K562 (cell line): Measurements from ENCODE around the gene PTH2. TPM values are rescaled to one million over a fixed set of nuclear protein-coding genes. Genes with fewer than 3 reads are reported as not detected.

Experiments
- E4F1 ChIP-seq: fragments of 250-450 bp; sonication (Bioruptor Pico); IDR thresholded peaks from 2 replicates; pipeline ENCODE4 v1.5.0; 2021; ENCODE audit warnings: mild to moderate bottlenecking, borderline replicate concordance
- EZH2 ChIP-seq: IDR thresholded peaks from 2 replicates; pipeline ENCODE4 v1.6.1; 2012; ENCODE audit warnings: low read depth, mild to moderate bottlenecking, inconsistent platforms, low read length, borderline replicate concordance
- GATA2 ChIP-seq: sonication (generic); formaldehyde crosslinking; IDR thresholded peaks from 2 replicates; pipeline ENCODE4 v1.4.0; 2020; ENCODE audit warnings: mild to moderate bottlenecking, missing genetic modification reagents
- HINFP ChIP-seq: fragments of 450-650 bp; conservative IDR thresholded peaks from 2 replicates; pipeline ENCODE4 v1.6.1; 2016; ENCODE audit warnings: missing genetic modification characterization, low read depth, mild to moderate bottlenecking, control low read depth, missing compliant biosample characterization
- HMGN3 ChIP-seq: IDR thresholded peaks from 2 replicates; pipeline ENCODE4 v1.6.1; 2011; ENCODE audit warnings: borderline replicate concordance, low read depth, mild to moderate bottlenecking, mixed read lengths, low read length; ENCODE audit not compliant: insufficient read length; ENCODE audit errors: extremely low read depth
- KLF16 ChIP-seq: IDR thresholded peaks from 2 replicates; pipeline ENCODE4 v1.6.1; 2016; ENCODE audit warnings: antibody characterized with exemption
- NCOR1 ChIP-seq: fragments of 450-650 bp; IDR thresholded peaks from 2 replicates; pipeline ENCODE4 v1.6.1; 2016; ENCODE audit warnings: mild to moderate bottlenecking, moderate library complexity
- NRF1 ChIP-seq, 2 experiments: fragments of 450-650 bp; IDR thresholded peaks in 1 of 2; conservative IDR thresholded peaks in 1 of 2; 2 replicates each; pipeline ENCODE4 v1.6.1; 2014; ENCODE audit warnings: mild to moderate bottlenecking in 2 of 2
- PHTF2 ChIP-seq: fragments of 250-450 bp; sonication (Bioruptor Pico); IDR thresholded peaks from 2 replicates; pipeline ENCODE4 v1.5.0; 2021; ENCODE audit warnings: mild to moderate bottlenecking
- SETDB1 ChIP-seq: IDR thresholded peaks from one replicate; pipeline ENCODE4 v1.6.1; 2012; ENCODE audit warnings: low read length, control low read depth, inconsistent platforms
- SIX5 ChIP-seq, 2 experiments: IDR thresholded peaks; 2 replicates each; pipeline ENCODE4 v1.6.1; 2011; ENCODE audit warnings: low read length in 2 of 2, borderline replicate concordance in 1 of 2, low read depth in 1 of 2, mild to moderate bottlenecking in 1 of 2, moderate library complexity in 1 of 2; ENCODE audit not compliant: insufficient read depth in 1 of 2
- STAT6 ChIP-seq: sonication (generic); formaldehyde crosslinking; IDR thresholded peaks from 2 replicates; pipeline ENCODE4 v1.8.1; 2023; ENCODE audit warnings: mild to moderate bottlenecking, missing genetic modification reagents
- ZKSCAN3 ChIP-seq: fragments of 250-450 bp; sonication (Bioruptor Pico); IDR thresholded peaks from 2 replicates; pipeline ENCODE4 v1.4.0; 2020
- ZNF134 ChIP-seq: fragments of 250-450 bp; sonication (Bioruptor Pico); conservative IDR thresholded peaks from 2 replicates; pipeline ENCODE4 v1.4.0; 2020
- ZSCAN32 ChIP-seq: fragments of 450-650 bp; formaldehyde crosslinking; IDR thresholded peaks from 2 replicates; pipeline ENCODE4 v1.4.0; 2020; ENCODE audit warnings: mild to moderate bottlenecking, moderate library complexity
- polyA plus RNA-seq, 8 experiments: library from polyadenylated mRNA; depleted of rRNA in 4 of 8; stranded (reverse) in 5 of 8; unstranded in 3 of 8; fragments of >200 nt; fragmentation: Nextera tagmentation in 2 of 8; fragmentation: Illumina TruSeq in 1 of 8; extraction: Ambion mirVana in 2 of 8; extraction: Trizol in 1 of 8; gene quantifications; 2 replicates each; pipeline versions ENCODE4 v1.2.1 to v1.2.3, GENCODE V29; 2011 to 2014; ENCODE audit warnings: inconsistent platforms in 1 of 8, missing spikeins in 1 of 8
- total RNA-seq, 7 experiments: library from RNA; depleted of rRNA in 6 of 7; stranded (reverse); fragments of >200 nt in 6 of 7; fragmentation: Illumina TruSeq in 2 of 7; extraction: Trizol in 2 of 7; gene quantifications; 2 replicates each; pipeline versions ENCODE4 v1.2.1 to v1.2.3, GENCODE V29; 2011 to 2021; ENCODE audit warnings: low replicate concordance in 1 of 7

The PTH2 gene
- total and polyA plus RNA-seq, 9 of the 15 experiments (the other 6 are each of a cell fraction or from before 2014, with no cell fraction given): 1.3 TPM; not detected in 8

- TF ChIP-seq HINFP (tag) (peak; percentile 50; the same call in 1 of the 2 replicates), ZKSCAN3 (CRISPR knock-in tag) (no peak), HMGN3 (no peak), SETDB1 (no peak), GATA2 (CRISPR knock-in tag) (no peak), KLF16 (0 out of 2 replicates have a peak, but pooled peaks have one; percentile 39), E4F1 (CRISPR knock-in tag) (no peak), SIX5 (IDR thresholded peaks at IDR 0.05; ENCODE audit: borderline replicate concordance in 1 of 2, insufficient read depth in 1 of 2, low read depth in 1 of 2, low read length in 2 of 2) (peak; percentile 97 to 98), NRF1 (conservative IDR thresholded peaks at IDR 0.05 in 1 of 2, IDR thresholded peaks at IDR 0.05 in 1 of 2) (peak; percentile 52 to 63; a peak in 3 of 4 replicates), STAT6 (CRISPR knock-in tag) (no peak), ZSCAN32 (CRISPR knock-in tag) (no peak), PHTF2 (no peak), ZNF134 (CRISPR knock-in tag) (0 out of 2 replicates have a peak, but pooled peaks have one; percentile 10), NCOR1 (no peak), EZH2 (no peak)
Measured at GRCh38 chr19:49443366-49444099, 20.3 kb upstream of the PTH2 start (continued).
